Bronchial epithelial cell (primary cell): ENCODE data around the gene VAX1. TPM values are rescaled to one million over a fixed set of nuclear protein-coding genes. Genes with fewer than 3 reads are reported as not detected.
A peak's percentile ranks its signal among the peaks of the same experiment; 100 is the strongest.

Experiments used
- DNase-seq: peaks from one replicate; pipeline ENCODE4 v3.0.0-alpha.2; 2010; ENCODE audit warnings: low read depth
- FAIRE-seq: peaks from 2 replicates; lab custom pipeline; 2011; peaks lifted over from hg19 to GRCh38; lab: Jason Lieb, UNC
- H3K27me3 ChIP-seq: 2 replicates; pipeline ENCODE4 v1.5.1; 2011; ENCODE audit warnings: low read length; ENCODE audit not compliant: control insufficient read depth, insufficient read depth
- H3K36me3 ChIP-seq: 2 replicates; pipeline ENCODE4 v1.5.1; 2011; ENCODE audit warnings: low read length; ENCODE audit not compliant: control insufficient read depth, insufficient read depth
- H3K4me3 ChIP-seq: 2 replicates; pipeline ENCODE4 v1.5.1; 2011; ENCODE audit warnings: mild to moderate bottlenecking, low read depth, low read length, control low read depth
- total RNA-seq: library from RNA; depleted of rRNA; stranded (reverse); fragments of >200 nt; gene quantifications from 2 replicates; pipeline ENCODE4 v1.2.1, GENCODE V29; 2014
- TF ChIP-seq, protein P1 (sequence below): IDR thresholded peaks from 2 replicates; pipeline ENCODE4 v1.5.1; 2011; ENCODE audit warnings: mild to moderate bottlenecking, moderate library complexity, low read length, control low read depth, inconsistent platforms; ENCODE audit not compliant: insufficient read depth, severe bottlenecking

VAX1 gene
- total RNA-seq, 1 donor from 2014 or later, result not detected

DNA sequence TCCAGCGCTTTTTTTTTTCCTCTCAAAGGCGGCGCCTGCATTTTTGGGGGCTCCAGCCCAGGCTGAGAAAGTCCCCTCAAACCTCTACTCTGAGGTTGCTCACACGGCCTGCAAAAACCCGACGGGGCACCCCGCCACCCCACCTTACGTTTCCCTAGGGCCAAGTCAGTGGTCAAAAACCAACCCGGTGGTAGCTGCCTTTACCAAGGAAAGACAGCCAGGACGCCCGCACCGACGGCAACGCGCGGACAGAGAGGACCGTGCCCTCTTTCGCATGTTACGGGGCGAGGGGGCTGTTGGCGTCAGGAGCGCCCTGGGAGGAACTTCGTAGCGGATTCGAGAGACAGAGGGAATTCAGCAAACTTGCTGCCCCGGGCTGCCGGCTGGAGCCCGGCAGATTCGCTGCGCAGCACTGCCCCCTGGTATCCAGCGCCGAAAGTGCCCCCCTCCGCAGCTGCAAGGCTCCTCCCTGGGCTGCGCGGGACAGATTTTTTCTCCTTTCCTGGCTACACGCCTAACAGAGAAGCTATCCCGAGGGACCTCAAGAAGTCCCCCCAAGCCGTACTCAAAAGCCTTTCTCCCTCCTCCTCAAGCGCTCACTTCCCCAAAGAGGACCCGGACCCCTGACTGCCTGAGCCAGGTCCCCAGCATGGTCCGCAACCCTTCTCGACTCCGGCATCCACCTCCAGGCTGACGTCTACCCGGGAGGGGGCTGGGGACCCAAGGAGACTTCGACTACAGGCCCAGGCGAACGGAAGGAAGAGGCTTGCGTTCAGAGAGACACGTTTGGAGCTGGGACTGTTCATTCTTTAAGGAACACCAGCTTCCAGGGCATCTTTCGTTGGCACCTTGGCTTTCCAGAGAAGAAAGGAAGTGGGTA, 27.7 kb upstream of the VAX1 start:
- H3K4me3 ChIP-seq, result no peak overlapping the region
- H3K27me3 ChIP-seq, result peaks cover 81% of the 10 kb centered on the region
- TF ChIP-seq, protein P1, sequence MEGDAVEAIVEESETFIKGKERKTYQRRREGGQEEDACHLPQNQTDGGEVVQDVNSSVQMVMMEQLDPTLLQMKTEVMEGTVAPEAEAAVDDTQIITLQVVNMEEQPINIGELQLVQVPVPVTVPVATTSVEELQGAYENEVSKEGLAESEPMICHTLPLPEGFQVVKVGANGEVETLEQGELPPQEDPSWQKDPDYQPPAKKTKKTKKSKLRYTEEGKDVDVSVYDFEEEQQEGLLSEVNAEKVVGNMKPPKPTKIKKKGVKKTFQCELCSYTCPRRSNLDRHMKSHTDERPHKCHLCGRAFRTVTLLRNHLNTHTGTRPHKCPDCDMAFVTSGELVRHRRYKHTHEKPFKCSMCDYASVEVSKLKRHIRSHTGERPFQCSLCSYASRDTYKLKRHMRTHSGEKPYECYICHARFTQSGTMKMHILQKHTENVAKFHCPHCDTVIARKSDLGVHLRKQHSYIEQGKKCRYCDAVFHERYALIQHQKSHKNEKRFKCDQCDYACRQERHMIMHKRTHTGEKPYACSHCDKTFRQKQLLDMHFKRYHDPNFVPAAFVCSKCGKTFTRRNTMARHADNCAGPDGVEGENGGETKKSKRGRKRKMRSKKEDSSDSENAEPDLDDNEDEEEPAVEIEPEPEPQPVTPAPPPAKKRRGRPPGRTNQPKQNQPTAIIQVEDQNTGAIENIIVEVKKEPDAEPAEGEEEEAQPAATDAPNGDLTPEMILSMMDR, result peak; percentile 81
- no peak for FAIRE-seq
- H3K36me3 ChIP-seq, result no peaks in the 10 kb centered on the region
- no peak for DNase-seq

DNA sequence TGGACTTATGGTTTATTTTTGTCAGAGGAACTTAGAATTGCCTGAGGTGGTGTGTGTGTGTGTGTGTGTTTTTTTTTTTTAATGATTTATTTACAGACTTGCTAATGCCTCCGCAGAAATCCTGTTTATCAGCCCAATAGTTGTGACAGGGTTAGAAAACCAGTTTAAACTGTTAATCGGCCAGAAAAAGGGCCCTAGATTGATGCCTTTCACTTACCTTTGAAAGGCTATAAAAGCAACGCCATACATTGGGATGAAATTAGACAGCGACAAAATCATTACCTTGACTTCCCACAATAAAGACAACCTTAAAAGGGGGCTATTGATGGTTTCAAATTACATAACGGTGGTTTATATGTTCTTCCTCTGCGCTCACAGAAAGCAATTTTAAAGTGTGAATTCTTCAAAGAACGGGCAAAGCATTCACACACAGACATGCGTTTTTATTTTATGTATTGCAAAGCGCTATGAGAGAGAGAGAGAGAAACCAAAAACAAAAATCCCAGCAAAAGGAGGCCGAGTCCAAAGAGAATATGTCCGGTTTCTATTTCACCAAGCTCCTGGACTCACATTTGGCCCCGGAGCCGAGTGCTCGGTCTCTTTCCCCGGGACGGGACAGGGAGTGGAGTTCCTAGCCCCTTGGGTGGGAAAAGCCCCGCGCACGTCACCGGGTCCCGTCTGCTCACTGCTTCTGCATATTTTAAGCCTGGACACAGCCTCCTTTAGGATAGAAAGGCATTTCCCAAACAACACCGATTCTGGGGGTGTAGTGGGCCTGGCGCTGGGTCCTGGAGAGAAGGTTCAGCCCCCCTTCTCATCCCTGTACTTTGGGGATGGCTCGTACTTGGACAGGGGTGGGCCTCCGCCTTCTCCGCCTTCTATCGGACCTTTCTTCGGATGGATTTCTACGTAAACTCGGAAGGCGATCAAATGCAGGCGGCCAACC, 26.8 kb upstream of the VAX1 start:
- FAIRE-seq (no peak), DNase-seq (no peak)
- Histone ChIP-seq H3K4me3 (no peak overlapping the region), H3K27me3 (peaks cover 80% of the 10 kb centered on the region), H3K36me3 (no peaks in the 10 kb centered on the region)
- TF ChIP-seq, protein P1, result no peak

DNA sequence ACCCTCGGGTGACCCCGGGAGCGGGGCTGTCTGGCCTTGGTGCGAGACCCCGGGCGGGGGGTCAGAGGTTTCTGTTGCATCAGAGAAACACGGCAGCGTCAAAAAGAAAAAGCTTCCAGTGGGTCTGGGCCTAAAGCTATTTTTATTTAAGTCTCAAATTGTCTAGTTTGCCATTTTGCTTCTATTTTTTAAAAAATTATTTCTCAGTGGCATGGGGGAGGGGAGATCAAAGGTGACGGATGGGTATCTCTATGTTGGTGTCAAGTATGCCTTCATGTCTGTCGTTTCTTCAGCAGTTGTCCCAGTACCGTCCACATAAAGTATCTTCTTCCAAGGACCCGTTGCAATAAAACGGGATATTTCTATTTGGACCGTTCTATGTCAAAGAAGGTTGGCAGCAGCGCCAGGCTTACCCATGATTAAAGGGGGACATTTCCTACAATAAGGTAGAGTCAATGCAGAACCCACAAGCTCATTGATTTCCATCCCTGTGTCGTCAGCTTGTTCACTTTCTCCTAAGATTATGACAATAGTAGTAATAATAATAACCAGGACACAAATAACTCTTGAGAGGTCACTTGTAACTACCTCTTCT, 26.0 kb upstream of the VAX1 start:
- TF ChIP-seq, protein P1, result no peak
- H3K27me3 ChIP-seq, result peaks cover 85% of the 10 kb centered on the region
- no peaks in the 10 kb centered on the region for H3K36me3 ChIP-seq
- DNase-seq (no peak), FAIRE-seq (no peak)
- no peak overlapping the region for H3K4me3 ChIP-seq

DNA sequence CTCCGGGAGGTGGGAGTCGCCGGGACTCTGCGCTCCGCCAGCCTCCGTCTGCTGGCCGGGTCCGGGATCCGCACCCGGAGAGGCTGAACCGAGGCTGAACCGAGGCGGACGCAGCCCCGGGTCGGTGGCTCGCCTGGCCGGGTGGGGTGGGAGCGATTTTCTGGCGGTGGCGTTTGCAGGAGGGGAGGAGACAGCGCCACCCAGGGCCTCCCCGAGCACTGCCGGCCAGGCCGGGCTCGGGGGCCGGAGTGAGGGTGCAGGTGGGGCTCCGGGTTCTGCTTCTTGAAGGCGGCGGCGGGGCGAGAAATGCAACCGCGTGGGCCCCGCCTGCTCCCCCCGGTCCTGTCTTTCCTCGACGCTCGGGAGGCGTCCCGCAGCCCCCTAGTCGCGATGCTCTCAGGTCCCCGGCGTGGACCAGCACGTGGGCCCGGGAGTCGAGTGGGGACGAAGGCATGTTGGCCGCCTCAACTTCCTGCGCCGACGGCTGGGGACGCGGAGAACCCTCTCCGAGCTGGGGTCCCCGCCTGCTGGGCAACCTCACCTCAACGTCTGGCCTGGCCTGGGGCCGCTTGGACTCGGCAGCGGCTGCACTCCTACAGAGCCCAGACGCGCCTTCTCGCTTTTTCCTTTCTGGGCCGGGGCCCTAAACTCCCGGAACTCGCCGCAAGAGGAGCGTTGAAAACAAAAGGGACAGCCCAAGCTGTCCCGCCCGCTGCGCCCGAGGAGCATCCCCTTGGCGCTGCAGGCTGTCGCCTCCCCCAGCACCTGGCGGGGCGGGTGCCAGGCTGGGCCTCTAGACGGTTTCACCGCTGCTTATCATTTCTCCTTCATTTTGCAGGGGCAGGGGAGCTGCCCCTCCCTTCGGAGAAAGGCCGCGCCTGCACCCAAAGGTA, 25.2 kb upstream of the VAX1 start:
- Histone ChIP-seq H3K4me3 (no peak overlapping the region), H3K27me3 (peaks cover 80% of the 10 kb centered on the region), H3K36me3 (no peaks in the 10 kb centered on the region)
- TF ChIP-seq, protein P1, result no peak
- DNase-seq, result no peak
- no peak for FAIRE-seq
